Suppressor macrophage (primary cell): ENCODE measurements around the gene TIMM13.

Experiments
- DNase-seq, 4 experiments: peaks; one replicate each; pipeline ENCODE4 v3.0.0-alpha.2; 2020 to 2022

The TIMM13 gene

DNA sequence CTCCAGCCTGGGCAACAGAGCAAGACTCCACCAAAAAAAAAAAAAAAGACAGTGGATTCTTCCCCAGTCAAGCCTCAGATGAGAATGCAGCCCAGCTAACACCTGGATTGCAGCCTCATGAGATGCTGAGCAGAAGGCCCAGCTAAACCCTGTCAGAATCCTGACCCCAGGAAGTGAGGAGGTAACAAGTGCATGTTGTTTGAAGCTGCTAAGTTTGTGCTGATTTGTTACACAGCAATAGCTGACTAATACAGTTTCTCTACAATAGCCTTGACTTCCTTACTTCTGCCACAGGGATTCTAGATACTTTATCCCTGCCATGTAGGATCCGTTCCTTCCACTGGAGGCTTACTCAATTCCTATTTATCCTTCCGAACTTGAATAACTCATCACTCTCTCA, 46.8 kb downstream of the TIMM13 start:
- no peak for DNase-seq

DNA sequence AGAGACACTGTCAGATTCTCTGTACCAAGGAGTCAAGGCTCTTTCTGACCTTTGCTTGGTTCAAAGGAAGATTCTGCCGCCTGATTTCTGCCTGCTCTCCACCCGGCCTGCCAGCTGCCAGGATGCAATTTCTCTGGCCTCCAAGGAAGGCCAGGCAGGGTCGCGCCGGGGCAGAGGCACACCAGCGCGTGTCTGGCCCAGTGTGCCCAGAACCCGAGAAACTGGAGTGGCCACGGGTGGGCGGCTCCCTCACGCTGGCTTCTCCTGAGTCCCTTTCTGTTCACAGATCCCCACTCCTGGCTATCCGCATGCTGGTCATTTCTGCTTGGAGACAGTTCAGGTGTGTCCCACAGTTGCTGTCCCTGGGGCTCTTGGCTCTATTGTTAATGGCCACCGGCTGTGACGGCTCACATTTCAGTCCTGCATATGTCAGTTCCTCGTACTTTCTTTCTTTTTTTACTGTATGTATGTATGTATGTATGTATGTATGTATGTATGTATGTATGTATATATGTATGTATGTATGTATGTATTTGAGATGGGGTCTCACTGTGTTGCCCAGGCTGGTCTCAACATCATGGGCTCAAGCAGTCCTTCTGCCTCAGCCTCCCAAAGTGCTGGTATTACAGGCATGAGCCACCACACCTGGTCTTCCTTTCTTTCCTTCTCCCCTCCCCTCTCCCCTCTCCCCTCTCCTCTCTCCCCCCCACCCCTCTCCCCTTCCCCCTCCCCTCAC, 50.4 kb downstream of the TIMM13 start:
- DNase-seq, result no peak
